Measurements from ENCODE around the gene DUS3L.
"Not testable (repeated sequence)": the region's sequence is repeated elsewhere in the genome, so short reads cannot be mapped to it uniquely, and the experiment has no call there.

Gene DUS3L

DNA sequence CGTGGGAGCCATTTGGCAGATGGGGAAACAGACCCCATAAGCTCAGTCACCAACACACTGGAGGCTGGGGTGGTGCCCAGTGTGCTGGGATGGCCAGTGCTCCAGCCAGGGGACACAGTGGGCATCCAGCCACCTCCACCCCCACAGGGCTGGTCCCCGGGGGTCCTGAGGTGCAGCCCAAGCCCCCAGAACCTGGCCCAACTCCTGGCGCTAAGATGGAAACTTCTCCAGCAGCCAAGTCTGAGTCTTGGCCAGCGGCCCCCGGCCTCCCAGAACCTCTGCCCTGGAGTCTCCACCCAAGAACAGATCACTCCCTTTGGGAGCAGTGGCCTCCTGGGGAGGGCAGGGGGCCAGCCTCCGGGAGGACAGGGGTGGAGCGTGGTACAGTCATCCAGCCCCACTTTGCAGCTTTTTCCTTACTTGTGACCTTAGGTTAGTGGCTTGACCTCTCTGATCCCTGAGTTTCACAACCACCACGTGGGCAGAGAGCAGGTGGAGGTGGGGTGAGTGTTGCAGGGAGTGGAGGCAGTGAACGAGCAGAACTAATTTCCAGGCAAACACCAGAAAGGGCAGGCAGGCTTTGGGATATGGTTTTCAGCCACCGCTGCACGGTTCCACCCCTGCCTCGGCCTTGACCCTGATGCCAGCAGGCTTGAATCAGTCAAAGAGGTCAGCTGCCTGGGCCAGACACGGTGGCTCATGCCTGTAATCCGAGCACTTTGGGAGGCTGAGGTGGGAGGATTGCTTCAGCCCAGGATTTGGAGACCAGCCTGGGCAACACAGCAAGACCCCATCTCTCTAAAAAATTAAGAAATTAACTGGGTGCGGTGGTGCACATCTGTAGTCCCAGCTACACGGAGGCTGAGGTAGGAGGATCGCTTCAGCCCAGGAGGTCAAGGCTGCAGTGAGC is 9.7 kb upstream of the DUS3L start:
- no peak for DNase-seq (ENCODE audit: low read depth)

DNA sequence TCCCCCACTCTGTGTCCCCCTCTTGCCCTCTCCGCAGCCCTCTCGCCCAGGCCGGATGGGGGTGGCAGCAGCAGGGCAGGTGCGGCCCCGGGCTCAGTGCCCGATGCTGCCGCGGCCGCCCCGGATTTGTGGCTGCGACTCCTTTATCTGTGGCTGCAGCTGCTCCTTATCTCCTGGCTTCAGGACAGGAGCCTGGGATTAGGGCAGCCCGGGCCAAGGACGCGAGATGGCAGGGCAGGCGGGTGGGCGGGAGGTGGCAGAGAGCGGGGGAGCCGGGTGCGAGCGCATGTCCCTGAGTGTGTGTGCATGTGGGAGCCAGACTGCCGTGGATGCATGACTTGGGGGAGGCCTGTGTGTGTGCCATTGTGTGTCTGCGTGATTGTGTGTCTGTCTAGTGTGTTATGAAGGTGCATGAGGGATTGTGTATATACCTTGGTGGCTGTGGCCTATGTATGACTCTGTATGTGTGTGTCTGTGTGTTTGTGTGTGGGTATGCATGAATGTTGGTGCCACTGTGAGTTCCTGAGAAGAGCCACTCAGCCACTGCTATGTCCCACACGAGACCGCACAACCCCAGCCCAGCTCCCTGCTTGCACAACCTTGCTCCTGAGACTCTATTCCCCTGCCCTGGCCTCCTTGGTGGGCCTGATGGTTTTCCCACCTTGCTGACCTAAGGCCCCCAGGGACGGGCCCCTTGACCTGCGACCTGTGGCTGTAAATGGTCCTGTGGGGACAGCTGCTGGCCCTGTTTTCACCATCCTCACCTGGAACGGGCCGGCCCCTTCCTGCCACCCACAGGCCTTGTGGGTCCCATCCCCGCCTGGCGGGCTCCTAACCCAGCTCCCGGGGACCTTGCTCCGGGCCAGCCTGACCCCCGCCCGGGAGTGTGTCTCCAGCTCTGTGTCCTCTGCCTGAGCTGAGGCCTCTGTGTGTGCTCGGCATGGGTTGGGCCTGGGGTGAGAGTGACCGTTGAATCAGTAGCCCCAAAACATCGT is 8.6 kb upstream of the DUS3L start:
- DNase-seq (ENCODE audit: low read depth) = no peak

DNA sequence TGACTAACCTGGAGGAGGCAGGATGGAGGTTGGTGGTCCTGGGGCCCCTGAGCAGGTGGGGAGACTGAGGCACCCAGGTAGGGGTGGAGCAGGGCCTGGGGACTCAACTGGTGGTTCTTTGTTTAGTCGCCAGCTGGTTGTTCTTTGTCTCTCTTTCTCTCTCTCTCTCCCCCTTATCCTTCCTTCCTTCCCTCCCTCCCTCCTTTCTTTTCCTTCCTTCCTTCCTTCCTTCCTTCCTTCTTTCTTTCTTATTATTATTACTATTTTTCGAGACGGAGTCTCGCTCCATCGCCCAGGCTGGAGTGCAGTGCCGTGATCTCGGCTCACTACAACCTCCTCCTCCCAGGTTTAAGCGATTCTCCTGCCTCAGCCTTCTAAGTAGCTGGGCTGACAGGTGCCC is 7.3 kb upstream of the DUS3L start:
- no peak for DNase-seq (ENCODE audit: low read depth)

DNA sequence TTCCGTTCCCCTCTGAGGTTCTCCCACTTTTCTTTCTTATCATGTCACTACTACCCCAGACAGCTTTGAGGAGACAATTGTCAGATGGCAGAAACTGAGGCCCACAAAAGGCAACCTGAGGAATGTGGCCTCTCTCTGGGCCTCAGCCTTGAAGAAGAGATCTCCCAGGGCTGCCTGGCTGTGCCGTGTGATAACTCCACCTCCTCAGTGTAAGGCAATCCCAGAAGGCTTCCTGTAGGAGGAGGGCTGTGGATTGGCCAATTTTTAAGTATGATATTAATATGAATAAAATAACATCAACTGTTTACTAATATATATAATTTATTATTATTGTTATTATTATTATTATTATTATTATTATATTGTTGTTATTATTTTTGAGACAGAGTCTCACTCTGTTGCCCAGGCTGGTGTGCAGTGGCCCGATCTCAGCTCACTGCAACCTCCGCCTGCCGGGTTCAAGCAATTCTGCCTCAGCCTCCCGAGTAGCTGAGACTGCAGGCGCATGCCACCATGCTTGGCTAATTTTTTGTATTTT is 4.5 kb upstream of the DUS3L start:
- DNase-seq (ENCODE audit: low read depth) = no peak

DNA sequence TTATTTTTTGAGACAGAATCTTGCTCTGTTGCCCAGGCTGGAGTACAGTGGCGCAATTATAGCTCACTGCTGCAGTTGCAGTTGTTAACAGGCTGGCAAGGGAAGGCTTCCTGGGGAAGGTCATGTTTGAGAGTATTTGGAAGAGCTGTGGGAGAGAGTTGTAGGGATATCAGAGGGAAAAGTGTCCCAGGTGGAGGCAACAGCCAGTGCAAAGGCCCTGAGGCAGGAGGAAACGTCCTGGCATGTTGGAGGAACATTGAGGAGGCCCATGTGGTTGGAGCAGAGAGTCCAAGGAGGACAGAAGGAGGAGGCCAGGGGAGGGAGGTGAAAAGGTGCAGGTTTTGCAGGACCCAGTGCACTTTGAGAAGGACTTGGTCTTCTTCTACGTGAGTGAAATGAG is 2.2 kb upstream of the DUS3L start:
- no peak for DNase-seq (ENCODE audit: low read depth)

DNA sequence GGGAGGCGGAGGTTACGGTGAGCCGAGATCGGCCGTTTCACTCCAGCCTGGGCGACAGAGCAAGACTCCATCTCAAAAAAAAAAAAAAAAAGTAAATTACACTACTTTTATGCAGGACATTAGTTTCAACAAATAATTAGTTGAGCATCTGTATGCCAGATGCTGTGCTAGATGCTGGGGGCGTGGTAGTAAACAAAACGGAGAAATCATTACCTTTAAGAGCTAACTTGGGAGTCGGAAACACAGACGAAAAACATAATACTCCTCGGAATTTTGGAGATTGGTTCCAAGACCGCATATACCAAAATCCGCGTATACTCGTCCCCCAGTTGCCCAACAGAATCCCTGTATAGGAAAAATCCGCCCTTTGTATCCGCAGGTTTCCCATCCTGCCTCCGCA is 1.3 kb upstream of the DUS3L start:
- no peak for DNase-seq (ENCODE audit: low read depth)

DNA sequence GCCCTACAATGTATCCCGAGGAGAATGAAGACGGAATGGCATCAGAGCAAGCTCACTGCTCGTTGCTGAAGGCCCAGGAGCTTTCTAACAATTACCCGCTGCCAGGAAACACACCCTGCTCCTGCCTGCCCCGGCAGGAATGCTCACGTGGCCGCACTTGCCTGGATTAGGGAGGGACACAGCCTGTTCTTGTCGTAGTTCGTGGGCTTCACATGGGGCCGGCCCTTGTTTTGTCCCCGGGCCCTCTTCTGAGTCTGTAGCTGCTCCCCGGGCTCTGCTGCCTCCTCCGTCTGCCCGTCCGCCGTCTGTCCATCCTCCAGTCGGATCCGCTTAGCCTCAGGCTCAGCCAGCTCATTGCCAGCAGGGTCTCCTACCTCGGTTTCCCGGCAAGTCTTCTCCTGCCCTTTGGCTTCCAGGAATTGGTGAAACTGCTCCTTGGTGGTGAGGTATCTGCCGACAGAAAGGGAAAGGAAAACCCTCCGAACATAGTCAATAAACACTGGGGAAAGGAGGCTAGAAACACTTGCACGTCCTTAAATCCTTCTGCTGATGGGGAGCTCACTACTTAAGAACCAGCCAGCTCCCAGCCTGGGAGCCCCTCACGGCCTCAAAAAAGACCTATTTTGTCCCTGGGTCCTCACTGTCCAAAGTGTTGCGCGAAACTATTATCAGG is 941 bp downstream of the DUS3L start:
- DNase-seq (ENCODE audit: low read depth) = no peak

DNA sequence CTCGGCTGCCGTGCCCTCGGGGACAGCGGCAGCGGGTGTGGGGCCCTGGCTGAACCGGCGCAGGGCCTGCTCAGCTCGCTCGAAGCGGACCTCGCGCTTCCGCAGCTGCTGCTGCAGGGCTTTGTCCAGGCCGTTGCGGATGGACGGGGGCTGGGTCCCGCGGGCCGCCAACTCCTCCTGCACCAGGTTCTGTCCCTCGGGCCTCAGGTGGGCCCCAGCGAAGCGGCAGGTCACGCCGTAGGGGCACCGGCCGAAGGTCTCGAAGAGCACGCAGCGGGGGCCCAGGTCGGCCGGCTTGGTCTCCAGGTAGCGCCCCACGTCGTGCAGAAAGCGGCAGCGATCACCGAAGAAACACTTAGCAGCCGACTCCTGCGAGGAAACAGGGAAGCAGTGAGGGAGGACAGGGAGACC is 1.6 kb downstream of the DUS3L start:
- no peak for DNase-seq (ENCODE audit: low read depth)

DNA sequence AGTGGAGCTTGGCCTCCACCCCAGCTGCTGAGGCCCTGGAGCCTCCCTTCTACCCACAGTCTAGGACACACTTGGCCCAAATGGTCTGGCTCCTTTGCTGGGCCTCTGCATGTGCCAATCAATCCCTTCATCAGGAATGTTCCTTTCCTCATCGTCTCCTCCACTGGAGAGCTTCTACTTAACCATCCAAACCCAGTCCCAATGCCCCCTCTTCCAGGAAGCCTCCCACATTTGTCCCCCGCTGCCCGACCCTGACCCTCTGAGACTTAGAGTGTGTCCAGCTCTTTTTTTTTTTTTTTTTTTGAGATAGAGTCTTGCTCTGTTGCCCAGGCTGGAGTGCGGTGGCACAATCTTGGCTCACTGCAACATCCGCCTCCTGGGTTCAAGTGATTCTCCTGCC is 2.5 kb downstream of the DUS3L start:
- no peak for DNase-seq (ENCODE audit: low read depth)

DNA sequence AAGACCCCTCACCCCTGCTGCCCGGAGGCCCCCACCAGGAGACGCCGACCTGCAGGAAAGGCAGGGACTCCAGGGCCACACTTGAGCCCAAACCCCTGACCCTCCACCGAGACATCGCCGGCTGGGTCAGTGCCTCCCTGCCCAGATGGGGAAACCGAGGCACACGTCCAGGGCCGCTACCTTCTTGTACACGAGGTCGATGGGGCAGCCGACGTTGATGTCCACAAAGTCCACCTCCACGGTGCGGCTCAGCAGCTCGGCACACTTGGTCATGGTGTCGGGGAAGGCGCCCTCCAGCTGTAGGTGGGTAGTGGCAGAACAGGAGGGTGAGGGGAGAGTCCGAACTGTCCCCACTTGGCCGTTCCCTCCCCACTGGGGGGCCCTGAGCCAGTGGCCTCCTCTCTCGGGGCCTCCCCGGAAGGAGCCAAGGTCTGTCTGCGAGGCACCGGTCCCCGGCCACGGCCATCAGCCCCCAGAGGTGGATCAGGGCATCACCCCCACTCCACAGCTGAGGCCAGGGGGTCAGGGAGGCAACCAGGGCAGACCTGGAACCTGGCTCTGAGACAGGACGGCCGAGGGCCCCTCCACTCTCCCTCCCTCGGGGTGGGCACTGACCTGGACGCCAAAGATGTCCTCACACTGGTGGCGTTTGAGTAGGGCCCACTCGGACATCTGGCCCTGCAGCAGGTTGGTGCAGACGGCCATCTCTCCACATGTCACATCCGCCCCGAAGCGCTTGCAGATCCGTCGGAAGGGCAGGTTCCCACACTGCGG is 3.4 kb downstream of the DUS3L start:
- DNase-seq (ENCODE audit: low read depth) = no peak

DNA sequence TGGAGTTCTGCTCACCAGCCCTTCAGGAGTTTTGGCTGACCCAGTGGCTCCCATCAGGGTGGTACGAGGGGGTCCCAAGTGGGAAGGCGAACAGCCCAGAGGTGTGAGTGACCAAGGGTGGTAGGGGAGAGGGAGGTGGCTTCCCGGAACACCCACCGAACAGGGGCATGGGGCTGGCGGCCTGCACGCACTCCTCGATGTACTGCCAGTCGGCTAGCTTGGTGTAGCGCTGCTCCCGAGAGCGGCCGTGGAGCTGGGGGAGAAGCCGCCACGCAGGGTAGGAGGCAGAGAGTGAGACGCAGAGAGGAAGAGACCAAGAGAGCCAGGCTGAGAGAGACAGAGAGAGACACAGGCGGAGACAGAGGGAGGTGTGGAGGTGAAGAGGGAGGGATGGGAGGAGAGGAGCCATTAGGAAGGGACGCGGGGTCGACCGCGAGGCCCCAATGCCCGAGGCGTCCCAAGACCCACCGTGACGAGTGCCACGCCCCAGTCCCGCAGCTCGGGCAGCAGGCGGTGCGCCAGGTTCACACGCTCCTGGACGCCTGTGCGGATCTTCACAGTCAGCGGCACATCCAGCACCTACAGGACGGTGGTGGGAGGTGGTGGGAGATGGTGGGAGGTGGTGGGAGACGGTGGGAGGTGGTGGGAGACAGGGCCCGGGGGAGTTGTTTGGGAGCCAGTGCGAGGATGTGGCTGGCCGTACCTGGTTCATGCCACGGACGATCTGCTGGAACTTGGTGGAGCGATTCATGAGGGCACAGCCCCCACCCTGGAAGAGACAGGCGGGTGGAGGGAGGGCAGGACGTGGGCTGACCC is 4.2 kb downstream of the DUS3L start:
- no peak for DNase-seq (ENCODE audit: low read depth)

DNA sequence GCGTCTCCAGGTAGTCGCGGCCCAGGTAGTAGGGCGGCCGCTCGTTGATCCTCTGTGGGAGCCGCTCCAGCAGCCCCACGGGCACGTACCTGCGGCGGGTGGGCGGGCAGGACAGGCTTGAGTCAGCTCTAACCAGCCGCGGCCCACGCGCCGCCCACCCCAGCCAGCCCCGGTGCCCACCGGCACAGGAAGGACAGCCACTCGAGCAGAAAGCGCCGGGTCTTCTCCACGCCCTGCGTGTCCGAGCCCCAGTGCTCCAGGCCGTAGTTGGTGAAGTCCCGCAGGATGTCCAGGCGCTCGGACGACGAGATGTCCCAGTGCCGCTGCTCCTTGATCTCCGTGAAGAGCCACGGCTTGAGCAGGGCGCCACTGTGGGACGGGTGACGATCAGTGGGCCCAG is 5.5 kb downstream of the DUS3L start:
- no peak for DNase-seq (ENCODE audit: low read depth)

DNA sequence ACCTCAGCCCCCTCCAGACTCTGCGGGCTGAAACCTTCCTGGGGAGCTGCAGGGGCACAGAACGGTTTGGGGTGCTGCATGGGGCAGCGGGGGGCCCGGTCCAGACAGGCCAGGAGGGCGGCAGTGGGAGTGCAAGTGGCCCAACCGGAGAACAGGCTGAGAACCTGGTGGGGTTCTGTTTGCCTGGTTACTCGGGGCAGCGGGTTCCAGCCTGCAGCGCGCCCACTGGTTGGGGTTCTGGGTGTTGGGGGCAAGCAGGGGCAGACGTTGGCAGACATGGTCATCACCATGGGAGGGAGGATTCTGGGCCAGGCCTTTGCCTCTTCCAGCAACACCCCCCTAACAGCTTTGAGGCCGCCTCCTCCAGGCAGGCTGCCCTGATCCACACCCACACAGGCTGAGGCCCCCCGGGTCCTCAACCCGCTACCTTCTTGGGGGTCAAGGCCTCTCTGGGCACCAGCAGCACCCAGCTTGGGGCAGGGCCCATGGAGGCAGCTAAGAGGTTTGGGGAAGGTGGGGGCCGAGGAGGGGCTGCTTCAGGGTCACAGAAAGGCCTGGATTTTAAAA is 6.3 kb downstream of the DUS3L start, which contains the start of gene PRR22:
Gene PRR22 (minus strand): TSS at position 166 of the 567 bp plus-strand sequence. CDS start 86 bp downstream, at position 80.
- DNase-seq (ENCODE audit: low read depth) = no peak

DNA sequence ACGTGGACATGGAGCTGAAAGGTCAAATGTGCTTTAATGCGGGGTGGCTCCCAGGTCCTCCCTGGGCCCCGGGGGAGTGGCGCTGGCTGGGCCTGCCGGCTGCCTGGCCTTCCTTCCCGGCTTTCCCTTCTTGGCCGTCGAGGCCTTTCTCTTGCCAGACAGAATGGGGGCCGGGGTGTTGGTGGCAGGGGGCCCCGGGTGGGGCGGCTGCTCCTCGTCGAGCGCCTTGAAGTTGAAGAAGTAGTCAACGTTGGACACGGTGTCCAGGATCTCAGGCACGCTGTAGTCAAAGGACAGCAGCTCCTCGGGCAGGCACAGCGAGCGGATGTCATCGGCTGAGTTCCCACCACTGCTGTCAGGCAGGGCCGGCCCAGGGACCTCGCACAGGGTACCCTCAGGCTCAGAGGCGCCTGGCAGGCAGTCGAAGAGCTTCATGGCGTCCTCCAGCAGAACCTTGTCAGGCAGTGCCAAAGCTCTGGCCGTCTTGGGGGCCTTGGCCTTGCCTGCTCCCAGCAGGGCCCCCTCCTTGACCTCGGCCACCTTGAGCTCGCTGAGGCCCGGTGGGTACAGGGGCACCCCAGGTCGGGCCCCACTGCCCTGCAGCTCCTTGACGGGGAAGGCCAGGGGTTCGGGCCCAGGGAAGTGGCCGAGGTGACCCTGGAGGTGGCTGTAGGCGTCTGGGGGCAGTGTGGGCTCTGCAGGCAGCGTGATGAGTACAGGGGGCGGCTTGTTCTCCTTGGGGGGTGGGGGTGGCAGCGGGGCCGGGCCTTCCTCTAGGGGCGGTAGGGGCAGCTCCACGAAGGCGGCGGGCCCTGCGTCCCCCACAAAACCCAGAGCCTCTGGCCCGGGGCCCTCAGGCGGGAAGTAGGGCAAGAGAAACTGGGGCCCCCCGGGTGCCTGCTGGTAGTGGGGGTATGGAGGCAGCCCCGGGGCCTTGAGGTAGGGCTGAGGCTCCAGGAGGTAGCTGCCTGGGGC is 7.7 kb downstream of the DUS3L start:
- DNase-seq (ENCODE audit: low read depth) = no peak

DNA sequence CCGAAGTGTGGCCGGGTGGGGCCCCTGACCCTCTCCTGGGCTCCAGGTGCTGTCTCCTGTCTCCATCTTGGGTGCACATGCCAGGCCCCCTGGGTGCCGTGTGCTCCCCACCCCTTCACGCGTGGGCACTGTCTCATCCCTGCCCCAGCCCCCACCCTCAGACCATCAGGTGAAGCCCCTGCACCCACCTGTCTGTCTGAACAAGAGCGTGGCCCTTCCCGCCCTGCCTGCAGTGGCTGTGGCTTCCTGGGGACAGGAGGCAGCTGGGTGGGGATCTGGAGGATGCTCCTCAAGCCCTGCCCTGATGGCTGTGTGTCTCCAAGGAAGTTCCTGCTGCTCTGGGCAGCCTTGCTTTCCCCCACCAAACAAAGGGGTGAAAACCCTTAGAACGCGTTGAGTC is 8.6 kb downstream of the DUS3L start:
- DNase-seq (ENCODE audit: low read depth) = no peak

DNA sequence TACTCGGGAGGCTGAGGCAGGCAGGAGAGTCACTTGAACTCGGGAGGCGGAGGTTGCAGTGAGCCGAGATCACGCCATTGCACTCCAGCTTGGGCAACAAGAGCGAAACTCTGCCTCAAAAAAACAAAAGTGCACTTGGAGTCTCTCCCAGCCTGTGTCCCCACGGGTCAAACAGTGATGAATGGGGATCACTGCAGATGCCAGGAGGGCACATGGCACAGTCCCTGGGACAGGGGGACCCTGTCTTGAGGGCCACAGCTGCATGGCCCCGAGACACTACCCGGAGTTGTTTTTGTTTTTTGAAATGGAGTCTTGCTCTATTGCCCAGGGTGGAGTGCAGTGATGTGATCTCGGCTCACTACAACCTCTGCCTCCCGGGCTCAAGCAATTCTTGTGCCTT is 10.0 kb downstream of the DUS3L start:
- DNase-seq (ENCODE audit: low read depth) = not testable (repeated sequence)

DNA sequence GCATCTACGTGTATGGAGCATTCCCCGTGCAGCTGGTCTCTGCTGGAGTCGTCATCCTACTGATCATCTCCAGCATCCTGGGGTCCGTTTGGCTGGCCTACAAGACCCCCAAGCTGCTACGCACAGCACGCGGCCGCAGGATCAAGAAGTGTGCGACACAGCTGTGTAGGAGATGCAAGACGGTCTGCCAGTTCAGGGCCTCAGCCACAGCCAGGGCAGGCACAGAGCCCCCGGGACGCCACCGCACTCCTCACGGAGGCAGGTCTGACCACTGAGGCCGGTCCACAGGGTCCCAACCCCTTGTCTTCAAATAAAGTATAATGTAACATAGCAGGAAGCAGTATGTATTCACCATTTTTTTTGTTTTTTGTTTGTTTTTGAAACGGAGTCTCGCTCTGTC is 12.6 kb downstream of the DUS3L start:
- DNase-seq (ENCODE audit: low read depth) = no peak

DNA sequence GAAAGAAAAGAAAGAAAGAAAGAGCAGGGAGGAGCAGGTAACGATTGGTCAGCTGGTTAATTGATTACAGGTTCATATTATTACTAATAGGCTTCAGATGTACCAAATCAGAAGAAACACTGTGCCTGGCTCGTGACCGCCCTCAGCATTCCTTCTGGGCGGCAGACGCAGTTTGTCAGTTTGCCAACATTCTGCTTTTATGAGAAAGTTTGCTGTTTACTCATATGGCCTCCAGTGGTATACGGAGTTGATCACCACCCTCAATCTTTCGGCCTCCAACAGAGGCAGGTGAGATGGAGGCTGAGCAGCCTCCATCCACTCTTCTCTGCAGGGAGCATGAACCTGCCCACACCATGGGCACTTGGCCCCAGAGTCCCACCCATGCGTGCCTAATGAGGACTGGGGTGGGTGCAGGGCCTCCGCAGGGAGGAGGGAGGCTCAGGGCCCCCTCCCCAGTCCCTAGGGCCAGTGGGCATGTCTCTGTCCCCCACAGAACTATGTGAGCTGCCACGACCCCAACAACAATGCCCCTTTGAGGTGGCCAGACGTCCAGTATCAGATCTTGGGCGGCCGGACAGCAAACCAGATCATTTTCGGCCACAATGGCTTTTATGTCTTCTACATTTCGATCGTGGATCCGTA is 15.2 kb downstream of the DUS3L start:
- peak; percentile 42 for DNase-seq (ENCODE audit: low read depth)

All from amniotic epithelial cell (primary cell).